SK-N-SH (cell line): Measurements from ENCODE around the gene DIO3.

Experiments
- CTCF ChIP-seq: fragments of 200-600 bp; sonication (generic); IDR thresholded peaks from 2 replicates; pipeline ENCODE4 v1.6.1; 2017; ENCODE audit warnings: antibody characterized with exemption, mild to moderate bottlenecking, moderate library complexity
- ELF1 ChIP-seq: IDR thresholded peaks from 2 replicates; pipeline ENCODE4 v1.4.0; 2012
- MEF2A ChIP-seq: IDR thresholded peaks from 2 replicates; pipeline ENCODE4 v1.4.0; 2012; ENCODE audit warnings: low read depth, borderline replicate concordance
- POLR2AphosphoS5 ChIP-seq: IDR thresholded peaks from 2 replicates; pipeline ENCODE4 v1.6.1; 2012; ENCODE audit warnings: low read depth, low read length
- RAD21 ChIP-seq: IDR thresholded peaks from 2 replicates; pipeline ENCODE4 v1.6.1; 2012; ENCODE audit warnings: mild to moderate bottlenecking, low read length
- TAF1 ChIP-seq: IDR thresholded peaks from 2 replicates; pipeline ENCODE4 v1.6.1; 2012; ENCODE audit warnings: low read depth, mild to moderate bottlenecking, low read length, moderate library complexity, borderline replicate concordance
- TCF12 ChIP-seq: IDR thresholded peaks from 2 replicates; pipeline ENCODE4 v1.4.0; 2012
- USF1 ChIP-seq: IDR thresholded peaks from 2 replicates; pipeline ENCODE4 v1.4.0; 2012; ENCODE audit warnings: low read depth, borderline replicate concordance

GRCh38 chr14:101601606-101602465 lies 40.5 kb downstream of the DIO3 start:
- TF ChIP-seq CTCF (no peak), TCF12 (no peak), TAF1 (no peak), ELF1 (no peak), RAD21 (no peak), POLR2AphosphoS5 (no peak), USF1 (no peak), MEF2A (no peak)
